Hematopoietic multipotent progenitor cell (in vitro differentiated cells): Measurements from ENCODE around the gene SERPINA4. TPM values are rescaled to one million over a fixed set of nuclear protein-coding genes. Genes with fewer than 3 reads are reported as not detected.

ENCODE experiments used
- DNase-seq, 3 donors: peaks; one replicate each; pipeline ENCODE4 v3.0.0-alpha.2; 2011 to 2015; ENCODE audit warnings: low read depth in 2 of 3, low spot score in 2 of 3
- total RNA-seq: library from RNA; depleted of rRNA; stranded (reverse); fragments of >200 nt; gene quantifications from one replicate; pipeline ENCODE4 v1.2.3, GENCODE V29; 2012

Gene SERPINA4
- total RNA-seq: not detected

- DNase-seq: no peak
Measured at GRCh38 chr14:94560751-94561655, at the start of gene SERPINA4. Gene SERPINA4 (plus strand): TSS chr14:94561442. CDS start chr14:94563483, 2,041 bp downstream.

GRCh38 chr14:94514351-94514750 is 46.9 kb upstream of the SERPINA4 start:
- DNase-seq: no peak

- DNase-seq: no peak
Measured at GRCh38 chr14:94515426-94515825, 45.8 kb upstream of the SERPINA4 start.

- DNase-seq: no peak
Measured at GRCh38 chr14:94515856-94516255, 45.4 kb upstream of the SERPINA4 start.

GRCh38 chr14:94517248-94517640 is 44.0 kb upstream of the SERPINA4 start:
- DNase-seq: no peak

- DNase-seq: no peak
Measured at GRCh38 chr14:94517641-94518257, 43.5 kb upstream of the SERPINA4 start.

GRCh38 chr14:94521375-94522114 is 39.7 kb upstream of the SERPINA4 start:
- DNase-seq: no peak

- DNase-seq: no peak
Measured at GRCh38 chr14:94522115-94522724, 39.0 kb upstream of the SERPINA4 start.

- no peak for DNase-seq
Measured at GRCh38 chr14:94523265-94523664, 38.0 kb upstream of the SERPINA4 start.

GRCh38 chr14:94524093-94524492 is 37.1 kb upstream of the SERPINA4 start:
- no peak for DNase-seq

GRCh38 chr14:94531187-94531586 is 30.1 kb upstream of the SERPINA4 start:
- DNase-seq: no peak

- no peak for DNase-seq
Measured at GRCh38 chr14:94532447-94532846, 28.8 kb upstream of the SERPINA4 start.

GRCh38 chr14:94535506-94535905 is 25.7 kb upstream of the SERPINA4 start:
- no peak for DNase-seq

GRCh38 chr14:94536836-94537235 is 24.4 kb upstream of the SERPINA4 start:
- no peak for DNase-seq

- DNase-seq: no peak
Measured at GRCh38 chr14:94538070-94538740, 23.0 kb upstream of the SERPINA4 start.

- DNase-seq: no peak
Measured at GRCh38 chr14:94539181-94539580, 22.1 kb upstream of the SERPINA4 start.

GRCh38 chr14:94540031-94540794 is 21.0 kb upstream of the SERPINA4 start:
- DNase-seq: no peak

- DNase-seq: no peak
Measured at GRCh38 chr14:94541234-94541975, 19.8 kb upstream of the SERPINA4 start.
